Left ventricle myocardium superior (tissue), 1 donor: Measurements from ENCODE around the gene USF2. TPM values are rescaled to one million over a fixed set of nuclear protein-coding genes. Genes with fewer than 3 reads are reported as not detected.
"Not testable (repeated sequence)": the region's sequence is repeated elsewhere in the genome, so short reads cannot be mapped to it uniquely, and the experiment has no call there.

Experiments
- ATAC-seq: fragments of 200-7000 bp; cut with Tn5 transposase; one replicate; pipeline ENCODE4 v1.9.1; 2020; ENCODE audit warnings: mild to moderate bottlenecking, moderate library complexity
- DNase-seq: peaks from one replicate; pipeline ENCODE4 v3.0.0-alpha.2; 2020
- intact Hi-C: fragments of 100-400 bp; cut with micrococcal nuclease; formaldehyde crosslinking; loops from one replicate; pipeline ENCODE4 v1.11.0; 2022
- total RNA-seq: library from RNA; stranded (reverse); fragmentation: NEBNext Ultra II Directional; extraction: Animal tissue kit (Norgen Biotek cat#: 25700); gene quantifications from one replicate; pipeline ENCODE4 v1.2.1, GENCODE V29; 2021
- donor health status: DM: no; HTN: yes; CAD: no; lungs with severe emphysema.

USF2 gene
- total RNA-seq, 1 donor from 2014 or later, result 170 TPM

DNA sequence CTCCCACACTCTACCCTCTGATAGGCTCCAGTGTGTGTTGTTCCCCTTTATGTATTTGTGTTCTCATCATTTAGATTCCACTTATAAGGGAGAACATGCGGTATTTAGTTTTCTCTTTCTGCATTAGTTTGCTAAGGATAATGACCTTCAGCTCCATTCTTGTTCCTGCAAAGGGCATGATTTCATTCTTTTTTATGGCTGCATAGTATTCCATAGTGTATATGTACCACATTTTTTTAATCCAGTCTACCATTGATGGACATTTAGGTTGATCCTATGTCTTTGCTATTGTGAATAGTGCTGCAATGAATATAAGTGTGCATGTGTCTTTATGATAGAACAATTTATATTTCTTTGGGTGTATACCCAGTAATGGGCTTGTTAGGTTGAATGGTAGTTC, 29.2 kb upstream of the USF2 start:
- ATAC-seq, DNase-seq, intact Hi-C loops: not testable (repeated sequence)

- no peak for ATAC-seq
- no peak for DNase-seq
- intact Hi-C loops, result no loop called here
These were observed 28.4 kb upstream of the USF2 start for GRCh38 chr19:35240327-35240726.

DNA sequence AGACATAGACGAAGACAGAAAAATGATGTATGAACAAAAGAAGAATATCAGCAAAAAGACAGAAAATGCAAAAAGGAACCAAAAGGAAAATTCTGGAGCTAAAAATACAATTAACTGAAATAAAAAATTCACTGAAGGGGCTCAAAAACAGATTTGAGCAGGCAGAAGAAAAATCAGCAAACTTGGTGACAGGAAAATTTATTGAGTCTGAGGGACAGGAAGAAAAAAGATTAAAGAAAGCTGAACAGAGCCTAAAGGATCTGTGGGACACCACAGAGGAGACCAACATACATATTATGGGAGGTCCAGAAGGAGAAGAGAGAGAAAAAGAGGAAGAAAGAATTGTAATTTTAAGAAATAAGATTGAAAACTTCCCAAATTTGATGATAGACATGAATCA, 27.3 kb upstream of the USF2 start:
- DNase-seq (no peak), ATAC-seq (no peak)
- intact Hi-C loops, result no loop called here

DNA sequence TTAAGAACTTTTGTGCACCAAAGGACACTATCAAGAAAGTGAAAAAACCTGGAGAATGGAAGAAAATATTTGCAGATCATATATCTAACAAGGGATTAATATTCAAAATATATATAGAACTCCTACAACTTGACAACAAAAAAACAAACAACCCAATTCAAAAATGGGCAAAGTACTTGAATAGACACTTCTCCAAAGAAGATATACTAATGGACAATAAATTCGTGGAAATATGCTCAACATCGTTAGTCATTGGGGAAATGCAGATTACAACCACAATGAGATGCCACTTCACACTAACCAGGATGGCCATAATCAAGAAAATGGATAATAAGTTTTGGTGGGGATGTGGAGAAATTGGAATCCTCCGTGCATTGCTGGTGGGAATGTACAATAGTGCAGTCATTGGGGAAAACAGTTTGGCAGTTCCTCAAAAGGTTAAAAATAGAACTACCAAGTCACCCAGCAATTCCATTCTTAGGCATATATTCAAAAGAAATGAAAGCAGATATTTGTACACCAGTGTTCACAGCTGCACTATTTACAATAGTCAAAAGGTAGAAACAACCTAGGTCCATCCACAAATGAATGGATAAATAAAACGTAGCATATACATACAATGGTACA, 22.2 kb upstream of the USF2 start:
- DNase-seq, result no peak
- intact Hi-C loops, result no loop called here
- no peak for ATAC-seq

DNA sequence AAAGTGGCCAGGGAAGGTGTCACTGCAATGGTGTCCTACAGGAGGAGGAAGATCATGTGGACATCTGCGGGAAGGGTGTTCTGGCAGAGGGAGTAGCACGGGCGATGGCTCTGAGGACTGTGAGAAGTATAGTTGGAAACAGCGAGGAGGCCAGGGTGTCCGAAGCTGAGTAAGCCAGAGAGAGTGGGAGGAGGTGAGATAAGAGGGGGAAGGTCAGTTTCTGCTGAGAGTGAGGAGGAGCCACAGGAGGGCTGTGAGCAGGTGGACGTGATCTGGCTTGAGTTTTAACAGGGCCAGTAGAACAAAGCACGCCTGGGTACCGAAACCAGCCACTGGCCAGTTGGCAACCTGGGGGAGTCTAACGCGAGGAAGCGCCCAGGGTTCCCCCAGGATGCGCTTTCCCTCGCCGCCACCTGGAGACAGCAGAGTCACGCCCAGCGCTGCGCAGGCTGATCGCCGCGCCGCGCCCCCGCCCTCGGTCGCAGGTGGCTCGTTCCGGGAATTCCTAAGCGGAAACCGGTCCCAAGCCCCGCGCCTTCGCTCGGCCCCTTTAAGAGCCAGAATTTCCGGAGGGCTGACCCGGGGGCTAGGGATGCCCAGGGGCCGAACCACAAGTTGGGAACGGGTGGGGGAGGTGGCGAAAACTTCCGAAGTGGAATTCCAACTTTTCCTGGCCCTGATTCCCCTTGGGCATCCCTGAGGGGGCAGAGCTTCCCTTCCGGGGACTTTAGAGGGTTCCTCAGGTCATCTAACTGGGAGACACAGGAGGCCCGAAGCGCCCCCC, 21.0 kb upstream of the USF2 start:
- intact Hi-C loops, result no loop called here
- DNase-seq (peak; percentile 60), ATAC-seq (peak; percentile 80)

GRCh38 chr19:35248310-35249145, 20.2 kb upstream of the USF2 start, which contains the start of gene LSR:
Gene LSR (plus strand): TSS chr19:35249002. CDS start chr19:35249023, 21 bp downstream.
- ATAC-seq (peak; percentile 90), DNase-seq (peak; percentile 62)
- intact Hi-C loops, result no loop called here

- ATAC-seq (no peak), DNase-seq (no peak)
- intact Hi-C loops, result no loop called here
These were observed 19.5 kb upstream of the USF2 start for GRCh38 chr19:35249146-35249847.

GRCh38 chr19:35249848-35250711, 18.7 kb upstream of the USF2 start:
- intact Hi-C loops, result no loop called here

DNA sequence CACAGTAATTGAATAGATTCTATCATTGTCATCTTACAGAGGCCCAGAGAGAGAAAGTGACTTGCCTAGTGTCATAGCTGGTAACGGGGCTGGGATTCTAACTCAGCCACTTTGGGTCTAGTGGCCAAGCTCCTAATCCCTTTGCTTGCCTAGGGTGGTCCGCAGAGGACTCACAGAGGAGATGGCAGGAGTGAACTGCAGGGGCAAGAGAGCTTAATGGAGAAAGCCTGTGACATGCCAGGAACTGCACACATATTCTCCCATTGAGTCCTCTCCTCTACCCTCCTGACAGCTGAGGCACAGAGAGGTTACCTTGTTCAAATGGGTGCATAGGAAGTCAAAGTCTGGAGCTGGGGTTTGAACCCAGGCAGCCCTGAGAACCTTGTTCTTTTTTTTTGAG, 17.3 kb upstream of the USF2 start:
- DNase-seq (no peak), ATAC-seq (no peak)
- intact Hi-C loops, result no loop called here

More at GRCh38 chr19:35249848-35250711, 18.7 kb upstream of the USF2 start:
- ATAC-seq (no peak), DNase-seq (no peak)

GRCh38 chr19:35253316-35254286, 15.2 kb upstream of the USF2 start:
- DNase-seq, result no peak
- ATAC-seq, result no peak
- intact Hi-C loops, result no loop called here

- ATAC-seq (peak; percentile 57), DNase-seq (no peak)
These were observed 14.1 kb upstream of the USF2 start for GRCh38 chr19:35254341-35255297.

GRCh38 chr19:35256566-35256965, 12.2 kb upstream of the USF2 start:
- intact Hi-C loops, result no loop called here
- DNase-seq (no peak), ATAC-seq (no peak)

More at GRCh38 chr19:35254341-35255297, 14.1 kb upstream of the USF2 start:
- intact Hi-C loops, result no loop called here

DNA sequence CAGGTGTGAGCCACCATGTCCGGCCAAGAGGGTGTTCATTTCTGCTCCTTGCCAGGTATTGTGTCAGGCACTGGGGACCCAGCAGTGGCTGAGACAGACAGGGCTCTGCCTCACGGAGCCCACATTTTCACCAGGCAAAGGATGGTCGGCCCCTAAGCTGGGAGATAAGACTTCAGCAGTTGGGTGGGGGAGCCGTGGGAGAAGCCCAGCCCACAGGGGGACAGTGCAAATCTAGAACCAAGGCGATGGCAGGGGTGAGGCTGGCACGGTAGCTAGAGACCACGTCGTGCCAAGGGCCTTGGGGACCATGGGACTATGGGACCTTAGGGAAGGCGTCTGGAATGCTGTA, 11.7 kb upstream of the USF2 start:
- ATAC-seq, result no peak
- DNase-seq, result no peak
- intact Hi-C loops, result no loop called here

- intact Hi-C loops, result no loop called here
- ATAC-seq (no peak), DNase-seq (peak; percentile 15)
These were observed 8.0 kb upstream of the USF2 start for GRCh38 chr19:35260694-35261304.

GRCh38 chr19:35261356-35262100, 7.2 kb upstream of the USF2 start:
- no peak for ATAC-seq
- intact Hi-C loops, result no loop called here

More at GRCh38 chr19:35261356-35262100, 7.2 kb upstream of the USF2 start:
- peak; percentile 23 for DNase-seq
